ENCODE data around the gene EFNA5.

EFNA5 gene

GRCh38 chr5:107532169-107532878 lies 138.4 kb downstream of the EFNA5 start:
- no peak for TF ChIP-seq CTCF (IDR thresholded peaks at IDR 0.05; ENCODE audit: low read depth, low read length)
- no peak for TF ChIP-seq POLR2A (IDR thresholded peaks at IDR 0.05; ENCODE audit: extremely low read depth, insufficient read length)
- TF ChIP-seq, protein P1, sequence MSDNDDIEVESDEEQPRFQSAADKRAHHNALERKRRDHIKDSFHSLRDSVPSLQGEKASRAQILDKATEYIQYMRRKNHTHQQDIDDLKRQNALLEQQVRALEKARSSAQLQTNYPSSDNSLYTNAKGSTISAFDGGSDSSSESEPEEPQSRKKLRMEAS (IDR thresholded peaks at IDR 0.05; ENCODE audit: low read depth, low read length) = no peak
- TF ChIP-seq MYC (IDR thresholded peaks at IDR 0.05; ENCODE audit: low read depth, low read length) = no peak
- DNase-seq (ENCODE audit: low read depth) = no peak
- H3K4me3 ChIP-seq (ENCODE audit: low read depth, low read length) = no peak overlapping the region

DNA sequence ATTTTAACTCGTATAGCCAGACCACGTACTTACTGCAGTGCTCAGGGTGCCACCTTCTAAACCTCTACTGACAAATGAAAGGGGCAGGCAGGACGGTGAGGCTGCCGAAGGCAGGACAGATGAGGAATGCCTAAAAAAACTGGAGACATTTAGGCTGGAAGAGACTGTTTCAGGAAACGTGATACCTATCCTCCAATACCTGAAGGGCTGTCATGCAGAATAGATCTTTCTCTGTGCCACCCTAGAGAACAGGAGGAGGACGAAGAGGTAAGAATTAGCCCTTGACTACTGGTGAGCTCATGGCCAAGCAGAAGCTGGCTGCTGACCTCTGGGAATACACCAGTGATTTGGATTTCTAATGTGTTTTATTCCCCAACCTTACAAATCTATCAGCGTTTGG lies 139.4 kb downstream of the EFNA5 start:
- TF ChIP-seq POLR2A (IDR thresholded peaks at IDR 0.05; ENCODE audit: extremely low read depth, insufficient read length) (no peak), CTCF (IDR thresholded peaks at IDR 0.05; ENCODE audit: low read depth, low read length) (no peak), MYC (IDR thresholded peaks at IDR 0.05; ENCODE audit: low read depth, low read length) (no peak)
- TF ChIP-seq, protein P1 (IDR thresholded peaks at IDR 0.05; ENCODE audit: low read depth, low read length) = no peak
- no peak for DNase-seq (ENCODE audit: low read depth)
- no peak overlapping the region for H3K4me3 ChIP-seq (ENCODE audit: low read depth, low read length)

DNA sequence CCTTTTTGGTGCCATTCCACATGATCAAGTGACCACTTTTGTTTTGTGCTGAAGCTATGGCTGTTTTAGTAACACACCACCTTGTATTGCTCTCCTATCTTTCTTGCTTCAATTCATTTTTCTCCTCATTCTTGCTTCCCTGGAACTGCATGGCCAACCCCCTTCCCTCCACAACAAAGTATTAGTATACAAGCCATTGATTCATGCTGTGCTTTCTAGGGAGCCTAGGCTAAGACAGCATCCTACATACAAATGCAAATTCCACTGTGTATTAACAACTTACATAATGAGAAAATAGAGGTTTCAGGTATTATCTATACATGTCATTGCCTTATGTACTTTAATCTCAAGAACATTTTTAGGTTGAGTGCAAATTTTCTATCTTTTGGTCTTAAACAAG lies 141.1 kb downstream of the EFNA5 start:
- DNase-seq (ENCODE audit: low read depth) = no peak
- no peak for TF ChIP-seq POLR2A (IDR thresholded peaks at IDR 0.05; ENCODE audit: extremely low read depth, insufficient read length)
- TF ChIP-seq CTCF (IDR thresholded peaks at IDR 0.05; ENCODE audit: low read depth, low read length) = no peak
- no peak for TF ChIP-seq MYC (IDR thresholded peaks at IDR 0.05; ENCODE audit: low read depth, low read length)
- TF ChIP-seq, protein P1 (IDR thresholded peaks at IDR 0.05; ENCODE audit: low read depth, low read length) = no peak
- H3K4me3 ChIP-seq (ENCODE audit: low read depth, low read length) = no peak overlapping the region

GRCh38 chr5:107526270-107526937 lies 144.3 kb downstream of the EFNA5 start:
- H3K4me3 ChIP-seq (ENCODE audit: low read depth, low read length) = no peak overlapping the region
- no peak for TF ChIP-seq CTCF (IDR thresholded peaks at IDR 0.05; ENCODE audit: low read depth, low read length)
- TF ChIP-seq MYC (IDR thresholded peaks at IDR 0.05; ENCODE audit: low read depth, low read length) = no peak
- TF ChIP-seq POLR2A (IDR thresholded peaks at IDR 0.05; ENCODE audit: extremely low read depth, insufficient read length) = no peak
- TF ChIP-seq, protein P1 (IDR thresholded peaks at IDR 0.05; ENCODE audit: low read depth, low read length) = no peak
- DNase-seq (ENCODE audit: low read depth) = no peak

DNA sequence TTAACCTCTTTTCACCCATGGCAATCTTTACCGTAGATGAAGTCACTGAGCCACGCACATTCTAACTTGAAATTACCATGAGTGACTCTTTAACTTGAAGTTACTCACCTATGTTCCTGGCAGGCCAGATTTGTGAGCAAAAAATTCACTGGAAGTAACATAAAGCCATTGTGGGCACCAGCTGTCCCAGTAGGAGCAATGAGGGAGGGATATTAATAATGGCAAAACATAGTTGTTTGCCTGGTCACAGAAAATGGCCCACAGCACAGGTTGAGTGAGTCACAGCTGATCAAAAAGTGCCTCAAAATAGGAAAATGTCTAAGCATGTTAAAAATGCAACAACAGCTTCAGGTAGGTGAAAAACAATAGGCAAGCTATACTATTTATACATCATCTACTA lies 146.6 kb downstream of the EFNA5 start:
- no peak overlapping the region for H3K4me3 ChIP-seq (ENCODE audit: low read depth, low read length)
- no peak for DNase-seq (ENCODE audit: low read depth)
- no peak for TF ChIP-seq CTCF (IDR thresholded peaks at IDR 0.05; ENCODE audit: low read depth, low read length)
- TF ChIP-seq MYC (IDR thresholded peaks at IDR 0.05; ENCODE audit: low read depth, low read length) = no peak

Data from NB4 (cell line).